SK-N-MC (cell line): ENCODE results near the gene COBL.
A peak's percentile ranks its signal among the peaks of the same experiment; 100 is the strongest.

Experiments used
- DNase-seq: peaks from one replicate; pipeline ENCODE4 v3.0.0-alpha.2; 2011; ENCODE audit warnings: low read depth, low spot score
- H3K27ac ChIP-seq: fragments of 200-600 bp; sonication (generic); 2 replicates; pipeline ENCODE4 v1.5.1; 2016; ENCODE audit warnings: mixed run types
- H3K36me3 ChIP-seq: fragments of 200-600 bp; sonication (generic); 2 replicates; pipeline ENCODE4 v1.6.1; 2017; ENCODE audit warnings: antibody characterized with exemption, low read length, mixed read lengths; ENCODE audit not compliant: insufficient read depth
- H3K4me3 ChIP-seq: fragments of 200-600 bp; sonication (generic); 2 replicates; pipeline ENCODE4 v1.5.1; 2016
- H3K9ac ChIP-seq: fragments of 200-600 bp; sonication (generic); 2 replicates; pipeline ENCODE4 v1.8.0; 2017; ENCODE audit warnings: mixed run types, mixed read lengths; ENCODE audit not compliant: insufficient read length
- H3K9me3 ChIP-seq: fragments of 200-600 bp; sonication (generic); 2 replicates; pipeline ENCODE4 v1.6.1; 2017; ENCODE audit warnings: low read depth, mild to moderate bottlenecking, antibody characterized with exemption, low read length, moderate library complexity, mixed read lengths
- EZH2 ChIP-seq: fragments of 200-600 bp; sonication (generic); IDR thresholded peaks from one replicate; pipeline ENCODE4 v1.6.1; 2017; ENCODE audit warnings: antibody characterized with exemption
- FOXP2 ChIP-seq: optimal IDR thresholded peaks from 2 replicates; pipeline ENCODE3; 2011; ENCODE audit warnings: mild to moderate bottlenecking, moderate library complexity; ENCODE audit not compliant: insufficient read depth; ENCODE audit errors: extremely low read length, control extremely low read depth
- POLR2AphosphoS5 ChIP-seq: IDR thresholded peaks from 2 replicates; pipeline ENCODE4 v1.6.1; 2012; ENCODE audit warnings: mild to moderate bottlenecking, low read depth, low read length, borderline replicate concordance

Gene COBL

DNA sequence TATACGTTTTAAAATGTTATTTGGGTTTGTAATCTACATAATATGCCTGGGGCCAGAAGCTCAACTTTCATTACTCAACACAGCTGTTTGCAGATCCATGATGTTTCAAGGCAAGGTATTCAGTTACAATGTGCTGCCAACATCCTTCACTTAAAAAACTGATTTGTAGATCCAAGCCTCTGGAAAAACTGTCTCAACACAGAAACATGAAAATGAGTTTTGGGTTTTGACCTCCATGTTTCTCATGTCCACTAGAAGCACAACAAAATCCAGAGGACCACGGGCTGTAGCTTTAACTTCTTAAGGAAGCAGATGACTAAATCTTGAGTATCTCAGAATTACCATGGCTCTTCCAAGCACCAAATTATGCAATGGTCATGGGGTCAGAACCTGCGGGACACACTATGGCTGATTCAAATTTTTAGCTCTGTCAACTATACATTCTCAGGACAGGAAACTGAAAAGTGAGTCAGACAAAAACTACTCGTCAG is 286.9 kb downstream of the COBL start:
- TF ChIP-seq FOXP2: no peak
- no peak for TF ChIP-seq EZH2
- TF ChIP-seq POLR2AphosphoS5: no peak
- Histone ChIP-seq H3K36me3 (no peaks in the 10 kb centered on the region), H3K4me3 (peak overlapping the region; percentile 50; the same call in 1 of the 2 replicates), H3K9me3 (no peaks in the 10 kb centered on the region), H3K9ac (no peak overlapping the region), H3K27ac (no peak overlapping the region)
- DNase-seq: peak; percentile 74

DNA sequence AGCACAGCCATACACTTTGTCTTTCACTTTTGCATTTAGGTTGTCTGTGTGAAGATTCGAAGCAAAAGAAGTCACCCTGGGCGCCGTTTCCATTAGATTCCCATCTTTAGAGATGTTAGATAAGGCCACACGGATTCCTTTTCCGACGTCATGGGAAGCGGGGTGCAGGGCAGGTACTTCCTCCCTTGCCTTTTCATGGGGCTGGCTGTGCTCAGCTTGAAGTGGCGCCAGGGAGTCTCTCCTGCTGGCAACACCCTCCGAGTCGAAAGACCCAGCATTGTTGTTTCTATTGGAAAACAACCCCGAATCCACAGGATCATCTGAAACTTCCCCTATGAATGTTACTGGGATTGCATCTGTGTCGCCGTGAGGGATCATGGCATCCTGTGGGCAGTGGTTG is 287.5 kb downstream of the COBL start:
- peak overlapping the region; percentile 50 for H3K4me3 ChIP-seq
- no peak overlapping the region for H3K9ac ChIP-seq
- H3K27ac ChIP-seq: no peak overlapping the region
- H3K36me3 ChIP-seq: no peaks in the 10 kb centered on the region
- no peaks in the 10 kb centered on the region for H3K9me3 ChIP-seq
- TF ChIP-seq POLR2AphosphoS5: no peak
- peak; percentile 47 for TF ChIP-seq FOXP2
- peak; percentile 10 for DNase-seq

DNA sequence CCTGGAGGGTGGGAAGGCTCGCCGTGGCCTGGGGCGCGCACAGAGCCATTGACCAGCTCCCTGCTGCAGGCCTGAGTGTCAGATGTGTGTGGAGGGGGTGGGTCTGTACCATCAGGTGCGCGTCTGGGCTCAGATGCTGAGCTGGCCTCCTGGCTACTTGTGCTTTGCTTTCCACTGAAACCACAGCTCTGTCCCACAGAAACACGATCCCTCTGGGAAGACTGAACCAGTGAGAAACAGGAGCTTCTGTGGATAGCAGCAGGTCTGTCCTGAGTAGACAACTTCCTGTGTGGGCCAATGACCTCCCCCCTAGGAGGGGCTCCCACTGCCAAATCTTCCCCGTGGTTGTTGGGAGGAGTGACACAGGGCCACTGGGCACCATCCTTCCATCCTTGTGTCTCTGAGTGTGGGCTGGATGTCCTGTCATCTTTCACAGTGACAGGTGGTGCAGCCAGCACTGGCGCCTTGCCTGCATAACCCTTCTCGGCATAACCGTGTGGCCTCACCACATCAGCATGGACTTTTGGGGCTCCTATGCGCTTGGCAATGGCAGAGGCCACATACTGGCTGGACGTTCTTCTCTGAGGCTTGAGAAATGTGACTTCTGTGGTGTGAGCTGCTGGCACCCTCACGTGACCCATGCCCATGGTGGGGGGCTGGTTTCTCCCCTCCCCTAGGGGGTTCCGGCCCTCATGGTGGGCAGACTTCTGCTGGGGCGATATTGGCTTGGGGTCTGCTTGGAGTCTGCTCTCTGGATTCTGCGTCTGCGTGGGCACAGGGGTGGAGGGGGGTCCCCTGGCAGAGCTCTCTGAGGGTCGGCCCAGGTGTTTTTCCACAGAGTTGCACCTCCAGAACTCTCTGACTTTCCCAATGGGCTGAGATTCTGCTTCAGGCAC is 288.4 kb downstream of the COBL start:
- TF ChIP-seq EZH2 (no peak), FOXP2 (no peak), POLR2AphosphoS5 (no peak)
- H3K9ac ChIP-seq: no peak overlapping the region
- H3K27ac ChIP-seq: no peak overlapping the region
- no peaks in the 10 kb centered on the region for H3K9me3 ChIP-seq
- DNase-seq: no peak
- no peaks in the 10 kb centered on the region for H3K36me3 ChIP-seq
- H3K4me3 ChIP-seq: no peak overlapping the region

DNA sequence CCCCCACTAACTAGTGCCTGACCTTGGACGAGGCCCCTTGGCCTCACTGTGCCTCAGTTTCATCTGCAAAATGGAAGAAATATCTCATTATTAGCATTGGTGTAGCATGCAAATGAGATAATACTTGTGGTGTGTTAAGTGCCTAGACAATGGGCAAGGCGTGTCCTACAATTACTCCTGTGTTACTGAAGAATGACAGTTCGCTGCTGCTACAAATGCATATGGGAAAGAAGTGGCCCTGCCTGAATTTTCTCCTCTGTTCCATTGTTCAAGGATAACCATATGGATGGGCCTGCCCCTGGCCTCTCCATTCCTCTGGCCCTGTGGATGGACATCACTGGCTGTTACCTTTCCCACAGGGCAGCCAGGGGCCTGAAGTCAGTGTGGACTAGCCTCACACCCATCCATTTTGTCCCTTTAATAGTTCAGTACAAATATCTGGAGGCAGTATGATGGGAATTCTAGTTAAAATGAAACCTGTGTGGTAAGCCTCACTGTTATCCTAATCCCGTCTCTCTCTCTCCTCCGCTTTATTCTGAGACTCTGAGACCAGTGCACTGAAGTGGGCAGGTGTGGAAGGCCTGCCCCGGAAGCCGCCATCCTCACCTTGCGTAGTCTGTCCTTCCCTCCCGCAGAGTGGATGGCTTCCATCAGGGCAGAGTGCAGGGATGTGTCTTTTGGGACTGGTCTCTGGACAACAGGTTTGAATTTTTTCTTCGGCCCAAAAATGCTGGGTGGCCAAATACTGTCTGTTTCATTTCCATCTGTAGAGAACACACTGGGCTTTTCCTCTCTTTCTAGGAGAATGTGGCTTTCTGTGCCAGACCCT is 289.3 kb downstream of the COBL start:
- Histone ChIP-seq H3K4me3 (no peak overlapping the region), H3K27ac (no peak overlapping the region), H3K36me3 (no peaks in the 10 kb centered on the region), H3K9ac (no peak overlapping the region), H3K9me3 (no peaks in the 10 kb centered on the region)
- no peak for DNase-seq
- TF ChIP-seq POLR2AphosphoS5 (no peak), EZH2 (no peak), FOXP2 (no peak)

DNA sequence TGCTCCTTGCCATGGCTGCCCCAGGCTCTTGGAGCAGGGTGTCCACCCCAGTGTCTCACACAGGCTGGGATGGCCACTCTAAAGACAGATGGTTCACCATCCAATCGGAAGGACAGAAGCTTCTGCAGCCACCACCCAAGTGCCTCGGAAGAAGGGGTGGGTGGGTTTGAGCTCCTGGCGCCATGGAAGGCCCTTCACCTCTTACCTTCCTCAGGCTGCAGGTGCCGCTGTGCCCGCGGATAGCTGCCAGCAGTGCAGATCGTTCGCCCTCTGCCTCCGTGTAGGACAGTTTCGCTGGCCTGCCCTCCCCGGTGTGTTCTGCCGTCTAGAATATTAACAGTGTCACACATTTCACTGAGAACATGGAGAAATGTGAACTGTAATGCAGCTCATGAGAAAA is 290.3 kb downstream of the COBL start:
- Histone ChIP-seq H3K9me3 (no peaks in the 10 kb centered on the region), H3K9ac (no peak overlapping the region), H3K27ac (no peak overlapping the region), H3K4me3 (no peak overlapping the region), H3K36me3 (no peaks in the 10 kb centered on the region)
- no peak for DNase-seq
- no peak for TF ChIP-seq FOXP2
- no peak for TF ChIP-seq EZH2
- no peak for TF ChIP-seq POLR2AphosphoS5

DNA sequence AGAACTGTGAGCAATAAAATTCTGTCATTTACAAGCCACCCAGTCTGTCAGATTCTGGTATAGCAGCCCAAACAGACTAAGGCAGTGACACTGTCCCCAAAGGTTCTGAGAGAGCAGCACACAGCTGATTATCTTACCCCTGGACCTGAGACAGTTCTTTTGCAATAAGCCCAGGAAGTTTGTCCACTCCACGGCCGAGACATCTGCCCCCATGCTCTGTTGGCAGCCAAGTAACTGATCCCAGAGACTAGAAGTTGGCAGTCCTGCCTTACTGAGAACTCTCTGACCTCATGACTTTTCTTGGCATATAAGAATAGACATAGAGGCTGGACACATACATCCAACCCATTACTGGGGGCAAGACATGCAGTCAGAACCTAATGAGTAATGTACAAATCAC is 290.9 kb downstream of the COBL start:
- DNase-seq: no peak
- TF ChIP-seq EZH2 (no peak), FOXP2 (no peak), POLR2AphosphoS5 (no peak)
- Histone ChIP-seq H3K9ac (no peak overlapping the region), H3K4me3 (no peak overlapping the region), H3K9me3 (no peaks in the 10 kb centered on the region), H3K27ac (no peak overlapping the region), H3K36me3 (no peaks in the 10 kb centered on the region)

DNA sequence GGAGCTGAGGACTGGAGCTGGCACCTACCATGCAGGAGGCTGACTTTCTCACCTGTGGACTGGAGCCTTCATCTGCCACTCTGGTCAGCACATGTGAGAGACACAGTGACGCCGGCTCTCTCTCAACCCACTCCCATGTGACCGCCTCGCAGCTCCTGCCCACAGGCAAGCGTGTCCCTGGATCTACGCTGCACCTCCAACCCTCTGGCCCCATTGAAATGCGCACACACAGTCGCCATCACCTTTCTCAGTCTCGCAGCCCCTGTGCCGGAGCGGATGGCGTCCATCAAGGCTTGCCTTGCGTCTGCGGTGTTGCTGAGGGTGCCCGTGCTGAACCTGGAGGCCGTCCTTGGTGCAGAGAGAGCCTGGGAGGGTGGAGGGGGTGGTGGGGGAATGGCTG is 291.7 kb downstream of the COBL start:
- no peak overlapping the region for H3K9ac ChIP-seq
- H3K9me3 ChIP-seq: no peaks in the 10 kb centered on the region
- H3K36me3 ChIP-seq: no peaks in the 10 kb centered on the region
- DNase-seq: no peak
- no peak overlapping the region for H3K27ac ChIP-seq
- TF ChIP-seq FOXP2: no peak
- no peak overlapping the region for H3K4me3 ChIP-seq

DNA sequence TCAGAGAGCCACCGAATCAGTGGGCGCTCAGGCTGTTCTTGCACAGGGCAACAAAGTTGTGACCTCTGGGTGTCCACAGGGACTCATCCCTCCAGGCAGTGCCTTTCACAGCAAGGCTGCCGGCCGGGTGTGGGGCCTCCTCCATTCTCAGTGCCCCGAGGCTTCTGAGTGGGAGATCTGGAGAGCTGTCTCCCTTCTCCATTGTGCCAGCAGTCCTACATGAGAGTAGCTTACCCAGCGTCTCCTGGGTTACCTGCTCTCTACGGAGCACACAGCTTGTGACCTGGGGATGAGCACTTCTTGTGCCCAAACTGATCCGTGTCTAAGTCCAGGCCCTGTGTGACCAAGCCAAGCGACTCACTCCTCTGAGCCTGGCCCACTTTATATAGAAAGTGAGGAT is 293.1 kb downstream of the COBL start:
- Histone ChIP-seq H3K27ac (no peak overlapping the region), H3K36me3 (no peaks in the 10 kb centered on the region), H3K9ac (no peak overlapping the region), H3K4me3 (no peak overlapping the region), H3K9me3 (no peaks in the 10 kb centered on the region)
- DNase-seq: no peak
- TF ChIP-seq EZH2 (no peak), FOXP2 (no peak), POLR2AphosphoS5 (no peak)

DNA sequence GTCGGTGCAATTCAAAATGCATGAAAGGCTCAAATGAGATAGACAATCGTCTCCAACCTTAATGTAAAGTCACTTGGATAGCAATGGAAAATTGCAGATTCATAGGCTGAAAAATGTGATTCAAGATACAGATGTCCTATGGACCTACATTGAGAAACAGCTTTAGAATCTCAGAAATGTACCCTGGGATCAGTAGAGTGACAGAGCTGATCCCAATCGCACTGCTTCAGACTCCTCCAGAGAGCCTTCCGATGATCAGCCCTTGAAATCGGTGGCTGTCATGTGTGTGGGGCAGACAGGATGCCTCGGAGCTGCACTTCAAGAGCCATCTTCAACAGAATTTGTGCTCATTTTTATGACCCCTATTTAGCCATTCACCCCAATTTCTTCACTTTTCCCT is 293.8 kb downstream of the COBL start:
- Histone ChIP-seq H3K9me3 (no peaks in the 10 kb centered on the region), H3K9ac (no peak overlapping the region), H3K36me3 (no peaks in the 10 kb centered on the region), H3K4me3 (no peak overlapping the region), H3K27ac (no peak overlapping the region)
- no peak for DNase-seq
- TF ChIP-seq POLR2AphosphoS5: no peak
- TF ChIP-seq EZH2: no peak
- no peak for TF ChIP-seq FOXP2
